ENCODE measurements around the gene KLHL3.
A peak's percentile ranks its signal among the peaks of the same experiment; 100 is the strongest.

The KLHL3 gene

DNA sequence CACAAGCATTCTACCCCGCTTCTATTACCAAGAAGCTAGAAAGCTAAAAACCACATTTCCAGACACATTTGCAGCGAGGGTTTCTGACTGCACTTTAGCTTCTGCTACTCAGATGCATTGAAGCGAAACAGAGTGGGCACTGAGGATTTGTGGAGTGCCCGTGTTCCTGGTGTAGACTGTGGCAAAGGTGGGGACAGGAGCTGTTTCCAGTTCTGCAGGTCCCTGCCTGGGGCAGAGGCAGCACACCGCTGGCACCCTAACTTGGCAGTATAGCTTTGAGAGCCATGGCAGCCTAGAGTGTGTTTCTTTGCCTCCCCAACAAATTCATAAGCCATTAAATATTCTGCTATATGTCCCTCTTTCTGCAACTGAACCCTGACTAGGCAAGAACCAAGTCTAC, 128.1 kb downstream of the KLHL3 start:
- no peak for DNase-seq

DNA sequence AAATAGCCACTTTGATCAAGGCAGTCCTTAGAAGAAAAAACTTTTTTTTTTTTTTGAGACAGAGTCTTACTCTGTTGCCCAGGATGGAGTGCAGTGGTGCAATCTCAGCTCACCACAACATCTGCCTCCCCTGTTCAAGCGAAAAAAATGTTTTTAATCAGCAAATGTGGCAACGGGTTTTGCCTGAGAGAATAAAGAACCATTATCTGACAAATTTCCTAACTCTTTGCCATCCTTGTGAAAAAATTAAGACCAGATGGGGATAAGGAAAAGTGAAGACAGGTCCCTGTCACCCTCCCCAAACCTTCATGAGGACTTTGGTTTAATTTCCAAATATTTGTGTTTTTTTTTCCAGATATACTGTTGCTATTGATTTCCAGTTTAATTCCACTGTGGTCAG, 129.5 kb downstream of the KLHL3 start:
- DNase-seq = no peak

DNA sequence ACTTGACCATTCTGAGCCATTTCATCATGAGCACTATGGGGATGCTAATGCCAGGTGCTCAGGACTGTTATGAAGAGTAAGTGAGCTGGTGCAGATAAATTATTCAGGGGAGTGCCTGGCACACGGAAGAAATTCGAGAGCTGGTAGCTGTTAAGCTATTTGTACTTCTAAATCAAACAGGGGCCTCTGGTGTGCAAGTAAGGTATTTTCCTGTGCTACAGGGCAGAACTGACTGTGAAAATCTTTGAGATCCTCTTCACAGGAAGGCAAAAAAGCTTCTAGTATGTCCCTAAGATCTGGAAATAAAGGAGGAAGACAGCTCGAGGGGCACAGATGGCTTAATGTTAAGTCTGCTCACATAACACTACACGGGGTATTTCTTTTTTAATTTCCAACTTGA, 130.5 kb downstream of the KLHL3 start:
- DNase-seq = no peak

DNA sequence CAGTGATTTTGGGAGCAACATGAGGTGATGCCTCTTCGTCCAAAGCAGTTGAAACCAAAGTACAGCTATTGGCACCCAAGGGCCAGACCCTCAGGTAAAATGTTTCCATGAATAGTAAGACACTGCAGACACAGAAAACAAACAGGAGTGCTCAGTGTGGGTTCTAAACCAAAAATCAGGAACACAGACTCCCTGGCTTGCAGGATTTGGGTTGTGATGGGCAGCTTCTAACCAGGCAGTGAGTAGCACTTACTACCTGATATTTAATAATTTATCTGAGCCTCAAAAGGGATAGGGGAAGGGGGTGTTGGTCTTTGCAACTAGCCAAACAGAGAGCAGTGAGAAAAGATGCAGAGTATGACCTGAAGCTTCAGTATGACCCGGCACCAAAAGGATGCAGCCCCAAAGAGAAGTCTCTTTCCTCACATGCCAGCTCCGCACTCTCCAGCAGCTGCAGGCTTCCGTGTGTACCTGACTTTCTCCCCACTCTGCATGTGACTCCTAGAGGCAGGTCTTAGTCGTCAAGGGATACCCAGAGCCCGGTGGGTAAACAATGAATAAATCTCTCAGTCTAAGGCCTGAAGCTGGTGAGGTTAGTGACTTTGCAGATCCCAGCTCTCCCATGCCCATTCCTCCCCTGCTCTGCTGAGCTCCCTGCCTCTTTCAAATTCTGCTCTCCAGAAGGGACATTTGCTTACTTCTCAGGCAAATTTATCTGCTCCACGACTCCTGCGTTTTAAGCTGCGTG, 131.4 kb downstream of the KLHL3 start:
- DNase-seq = no peak

DNA sequence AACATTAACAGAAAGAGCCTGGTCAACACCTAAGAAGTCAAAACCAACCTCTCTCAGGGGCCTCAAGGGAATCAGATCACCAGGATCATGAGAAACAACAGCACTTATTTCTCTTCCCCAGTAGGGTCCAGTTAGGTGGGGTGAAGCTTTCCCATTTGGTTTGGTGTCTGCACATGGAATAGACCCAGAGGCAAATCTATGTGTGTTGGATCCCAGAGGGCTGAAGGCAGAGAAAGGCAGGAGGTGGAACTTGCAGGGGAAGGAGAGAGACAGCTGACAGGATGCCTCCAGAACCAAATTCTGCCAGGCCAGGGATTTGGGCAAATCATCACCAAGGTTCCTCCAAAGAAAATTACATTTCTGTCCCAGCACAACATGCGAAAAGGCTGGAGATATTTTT, 132.0 kb downstream of the KLHL3 start:
- no peak for DNase-seq

DNA sequence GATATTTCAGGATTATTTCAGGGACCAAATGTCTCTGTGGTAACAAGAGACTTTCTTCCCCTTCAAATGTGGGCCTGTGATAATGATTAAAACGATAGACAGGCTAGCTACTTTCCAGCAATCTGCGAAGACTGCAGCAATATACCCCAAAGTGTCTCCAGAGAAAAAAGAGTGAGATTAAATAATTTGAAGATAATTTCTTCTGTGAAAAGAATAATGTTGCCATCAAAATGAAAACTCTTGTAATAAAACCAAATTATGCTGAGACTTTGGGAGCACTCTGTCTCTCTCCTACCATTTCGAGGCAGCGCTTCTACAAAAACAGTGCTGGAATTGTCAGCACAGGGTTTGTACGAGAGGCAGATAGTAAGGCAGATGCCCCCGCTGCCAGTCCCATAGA, 132.5 kb downstream of the KLHL3 start:
- DNase-seq = no peak

DNA sequence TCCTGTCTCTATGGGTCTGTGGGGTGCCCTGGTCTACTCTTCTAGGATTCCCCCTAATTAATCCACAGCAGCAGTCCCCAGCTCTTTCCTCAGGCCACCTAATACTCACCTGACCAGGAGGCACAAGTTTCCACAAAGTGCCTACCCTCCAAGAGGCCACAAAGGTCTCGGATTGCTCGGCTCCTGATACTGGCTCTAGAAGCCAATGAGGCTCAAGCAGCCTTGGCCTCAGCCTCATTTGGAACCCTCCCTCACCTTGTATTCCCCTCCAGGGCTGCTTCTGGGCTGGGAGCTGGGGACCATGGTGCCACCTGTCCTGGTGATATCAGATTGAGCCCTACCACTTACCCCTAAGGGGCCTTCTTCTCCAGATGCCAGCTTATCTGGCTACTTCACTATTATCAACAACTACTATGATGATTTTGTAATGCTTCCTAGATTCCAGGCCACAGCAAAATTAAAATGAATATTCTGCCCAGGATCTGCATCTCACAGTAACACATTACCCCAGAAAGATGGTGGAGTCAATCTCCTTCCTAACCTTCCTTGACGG, 133.1 kb downstream of the KLHL3 start:
- no peak for DNase-seq

DNA sequence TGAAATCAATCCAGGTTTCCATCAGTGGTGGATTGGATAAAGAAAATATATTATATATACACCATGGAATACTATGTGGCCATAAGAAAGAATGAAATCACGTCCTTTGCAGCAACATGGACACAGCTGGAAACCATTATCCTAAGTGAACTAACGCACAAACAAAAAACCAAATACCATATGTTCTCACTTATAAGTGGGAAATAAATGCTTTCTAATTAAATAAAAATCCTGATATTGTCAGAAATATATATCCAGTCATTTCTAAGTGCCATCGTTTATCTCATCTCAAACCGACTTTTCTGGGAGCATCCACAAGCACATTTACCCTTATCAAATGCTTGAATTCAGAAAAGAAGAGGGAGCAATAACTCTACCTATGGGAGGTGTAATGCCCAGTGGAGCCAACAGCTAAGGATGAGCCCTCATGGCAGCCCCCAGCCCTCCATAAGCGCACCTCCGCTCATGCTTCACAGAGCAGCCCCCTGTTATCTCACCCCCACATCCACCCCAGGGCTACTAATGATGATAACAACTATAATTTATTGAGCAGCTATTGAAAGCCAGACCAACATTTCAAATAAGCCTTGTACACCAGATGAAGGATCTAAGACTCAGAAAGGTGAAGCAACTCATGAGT, 135.0 kb downstream of the KLHL3 start:
- DNase-seq = no peak

DNA sequence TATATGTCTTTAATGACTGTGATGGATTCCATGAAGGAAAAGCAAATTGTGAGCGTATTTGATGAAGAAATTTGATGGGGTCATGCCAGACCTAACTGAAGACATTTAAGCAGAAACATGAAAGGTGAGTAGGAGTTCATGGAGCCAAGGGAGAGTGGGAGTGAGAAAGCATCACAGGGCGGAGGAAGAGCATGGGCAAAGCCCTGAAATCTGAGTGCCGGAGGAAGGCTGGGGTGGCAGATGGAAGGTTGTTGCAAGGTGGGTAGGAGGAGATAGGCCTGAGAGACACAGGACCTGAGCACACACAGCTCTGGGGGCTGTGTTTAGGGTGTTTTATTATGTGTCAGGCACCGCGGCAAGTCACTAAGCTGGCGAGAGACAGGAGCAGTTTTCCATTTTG, 136.4 kb downstream of the KLHL3 start:
- DNase-seq = no peak

DNA sequence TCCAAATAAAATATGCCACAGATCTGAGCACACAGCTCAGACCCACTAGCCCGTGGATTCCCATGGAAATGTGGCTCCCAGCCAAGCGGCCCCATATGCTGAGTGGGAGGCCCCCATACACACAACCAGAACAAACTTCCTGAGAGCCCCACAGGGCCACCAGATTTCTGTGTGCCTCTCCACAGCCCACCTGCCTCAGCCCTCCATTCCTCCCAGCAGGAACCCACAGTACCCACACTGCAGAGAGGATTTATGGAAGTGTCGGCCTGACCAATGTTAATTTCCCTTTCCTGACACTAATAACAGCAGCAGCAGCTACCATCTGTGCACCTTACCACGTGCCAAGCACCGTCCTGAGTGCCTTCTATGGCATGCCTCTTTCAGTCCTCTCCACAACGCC, 137.5 kb downstream of the KLHL3 start:
- DNase-seq = no peak

DNA sequence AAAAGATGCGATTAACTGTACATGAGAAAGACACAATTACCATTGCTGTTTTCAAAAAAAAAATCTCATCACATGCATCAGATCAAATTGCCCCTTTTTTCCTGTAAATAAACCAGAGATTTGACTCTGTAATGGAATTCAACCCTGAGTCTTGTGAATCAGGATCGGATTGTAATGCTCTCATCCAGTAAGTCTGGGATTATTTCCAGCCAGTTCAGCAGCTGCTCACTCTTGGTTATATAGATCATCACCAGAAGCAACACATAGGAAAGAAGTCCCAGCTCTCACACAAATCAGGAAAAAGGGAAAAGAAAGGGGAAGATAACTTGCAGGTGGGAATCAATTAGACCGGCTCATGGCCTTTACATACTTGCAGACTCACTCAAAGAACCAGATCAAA, 138.9 kb downstream of the KLHL3 start:
- DNase-seq = no peak

DNA sequence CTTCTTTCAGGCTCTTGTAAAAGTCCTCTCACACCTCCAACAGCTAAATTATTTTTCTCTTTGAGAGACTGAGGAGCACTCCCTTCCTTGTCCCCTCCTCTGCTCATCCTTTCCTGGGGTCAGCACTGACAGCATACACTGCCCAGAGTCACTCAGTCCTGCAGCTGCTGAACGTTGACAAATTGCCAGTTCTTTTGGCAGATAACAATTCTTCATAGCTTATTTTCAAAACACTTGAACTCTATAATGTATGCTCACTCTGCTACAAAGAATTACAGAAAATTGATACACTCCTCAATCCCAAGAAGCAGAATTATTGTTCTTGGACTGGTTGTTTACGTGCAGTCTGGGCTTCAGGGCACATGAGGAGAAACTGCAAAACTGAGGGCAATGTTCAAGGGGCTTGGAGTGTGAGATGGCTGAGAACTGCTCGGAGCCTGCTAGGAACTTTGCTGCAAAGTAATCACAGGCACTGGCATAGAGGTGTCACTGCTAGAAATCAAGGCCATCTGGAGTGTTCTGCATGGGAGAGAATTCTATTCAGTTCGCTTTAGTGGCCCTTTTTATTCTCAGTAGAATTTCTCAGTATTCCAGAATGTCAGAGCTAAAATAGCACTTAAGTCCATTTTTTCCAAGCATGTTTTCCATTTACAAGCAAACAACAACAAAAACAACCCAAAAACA, 140.4 kb downstream of the KLHL3 start:
- DNase-seq = no peak

DNA sequence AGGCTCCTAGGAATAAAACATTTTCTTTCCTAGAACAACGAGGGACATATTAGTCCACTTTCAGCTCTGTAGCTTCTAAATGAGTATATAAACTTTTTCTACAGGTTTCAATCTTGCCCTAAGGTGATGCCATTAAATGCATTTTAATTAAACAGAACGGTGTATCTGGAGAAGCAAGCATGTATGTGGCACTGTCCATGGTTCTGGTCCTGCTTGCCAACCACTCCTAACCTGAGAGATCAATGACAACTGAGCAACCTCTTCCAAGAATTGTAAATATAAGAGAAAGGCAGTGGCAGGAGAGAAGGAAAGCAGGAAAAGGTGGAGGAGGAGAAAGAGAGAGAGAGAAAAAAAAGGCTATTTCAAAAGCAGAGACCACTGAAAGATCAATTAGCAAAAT, 141.2 kb downstream of the KLHL3 start:
- DNase-seq = no peak

DNA sequence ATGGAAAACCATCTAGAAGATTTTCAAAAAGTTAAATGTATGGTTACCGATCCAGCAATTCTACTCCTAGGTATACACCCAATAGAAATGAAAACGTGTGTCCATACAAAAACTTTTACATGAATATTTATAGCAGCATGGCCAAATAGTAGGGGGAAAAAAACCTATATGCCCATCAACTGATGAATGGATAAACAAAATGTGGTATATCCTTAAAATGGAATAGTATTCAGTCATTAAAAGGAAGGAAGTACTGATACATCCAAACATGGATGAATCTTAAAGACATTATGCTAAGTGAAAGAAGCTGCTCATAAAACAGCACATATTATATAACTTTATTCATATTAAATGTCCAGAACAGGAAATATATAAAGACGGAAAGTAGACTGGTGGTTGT, 143.6 kb downstream of the KLHL3 start:
- DNase-seq = no peak

DNA sequence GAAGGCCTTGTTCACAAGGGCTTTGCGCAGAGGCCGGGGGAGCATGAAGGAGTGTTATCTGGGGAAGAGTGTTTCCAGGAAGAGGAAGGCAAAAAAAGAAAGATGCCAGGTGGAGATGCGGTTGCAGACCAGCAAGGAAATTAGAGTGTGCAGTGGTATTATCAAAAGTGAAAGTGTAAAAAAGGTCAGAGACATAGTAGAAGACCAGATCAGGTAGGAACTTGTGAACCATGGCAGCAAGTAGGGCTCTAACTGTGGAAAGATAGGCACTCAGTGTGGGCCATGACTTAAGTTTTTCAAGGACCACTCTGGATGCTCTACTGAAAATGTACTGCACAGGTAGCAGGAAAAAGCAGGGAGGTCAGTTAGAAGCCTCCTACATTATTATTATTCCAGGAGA, 146.7 kb downstream of the KLHL3 start:
- DNase-seq = no peak

DNA sequence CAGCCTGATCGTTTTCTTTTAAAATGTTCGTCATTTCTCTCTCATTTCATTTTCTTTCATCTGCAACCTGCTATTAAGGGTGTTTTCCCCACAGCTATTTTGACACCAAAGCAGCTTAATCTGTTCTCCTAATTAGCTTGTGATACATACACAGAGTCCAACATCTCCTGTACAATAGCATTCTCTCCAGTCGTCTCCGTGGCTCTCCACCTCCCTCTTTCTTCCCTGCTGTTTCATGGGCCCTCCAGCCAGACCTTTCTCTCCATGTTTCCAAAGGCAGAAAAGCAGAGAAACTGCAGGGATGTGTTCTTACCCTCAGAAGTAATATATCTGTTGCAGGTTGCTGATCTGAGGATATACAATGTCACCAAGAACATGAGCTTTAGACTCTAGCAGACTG, 148.0 kb downstream of the KLHL3 start:
- DNase-seq = no peak

DNA sequence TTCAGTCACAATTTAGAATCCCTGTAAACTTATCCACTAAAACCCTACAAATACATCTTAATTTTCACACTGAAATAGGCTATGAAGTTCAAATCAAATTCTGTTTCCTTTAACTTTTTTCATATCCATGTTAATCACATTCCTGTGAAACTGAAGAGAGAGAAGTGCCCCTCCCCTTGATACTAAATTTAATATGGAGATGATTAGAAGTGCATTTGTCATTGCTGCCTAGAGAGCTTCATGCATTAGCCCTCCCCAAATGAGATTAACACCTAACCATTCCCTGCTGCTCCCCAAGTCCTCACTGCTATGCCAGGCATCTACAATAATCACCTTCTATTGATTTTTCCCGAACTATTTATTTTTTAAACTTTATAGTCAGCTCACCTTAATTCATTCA, 151.6 kb downstream of the KLHL3 start:
- no peak for DNase-seq

DNA sequence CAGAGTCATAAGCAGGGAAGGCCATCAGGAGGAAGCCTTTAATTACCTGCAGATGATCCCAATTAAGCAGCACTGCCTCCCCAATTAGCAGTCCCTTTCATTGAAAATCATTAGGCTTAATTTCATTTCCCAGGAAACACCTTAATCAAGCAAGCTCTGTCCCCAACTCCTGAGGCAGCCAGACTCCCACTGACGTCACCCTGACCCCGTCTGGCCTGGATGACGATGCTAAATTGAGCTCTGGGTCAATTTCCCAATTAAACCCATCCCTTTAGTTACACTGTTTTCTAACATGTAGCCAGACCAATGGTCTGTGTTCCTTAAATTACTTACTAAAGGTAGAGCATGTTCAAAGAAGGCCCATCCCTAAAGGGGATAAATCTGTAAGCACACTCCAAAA, 152.8 kb downstream of the KLHL3 start:
- no peak for DNase-seq

DNA sequence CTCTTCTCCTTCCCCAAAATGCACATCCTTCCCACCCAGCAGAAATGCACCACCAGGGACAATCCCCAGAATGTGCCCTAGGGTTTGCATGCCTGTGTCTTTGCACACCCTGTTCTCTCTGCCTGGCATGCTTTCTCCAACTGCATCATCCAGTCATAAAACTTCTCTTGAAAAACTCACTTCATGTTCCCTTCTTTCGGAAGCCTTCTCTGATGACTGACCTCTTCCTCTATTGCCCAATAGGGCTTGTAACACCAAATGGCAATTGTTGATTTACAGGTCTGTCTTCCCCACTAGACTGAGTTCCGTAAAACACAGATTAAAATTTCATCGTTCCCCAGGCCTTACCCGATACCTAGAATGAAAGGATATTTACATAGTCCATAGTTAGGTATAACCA, 153.7 kb downstream of the KLHL3 start:
- peak; percentile 73 to 79 for DNase-seq

DNA sequence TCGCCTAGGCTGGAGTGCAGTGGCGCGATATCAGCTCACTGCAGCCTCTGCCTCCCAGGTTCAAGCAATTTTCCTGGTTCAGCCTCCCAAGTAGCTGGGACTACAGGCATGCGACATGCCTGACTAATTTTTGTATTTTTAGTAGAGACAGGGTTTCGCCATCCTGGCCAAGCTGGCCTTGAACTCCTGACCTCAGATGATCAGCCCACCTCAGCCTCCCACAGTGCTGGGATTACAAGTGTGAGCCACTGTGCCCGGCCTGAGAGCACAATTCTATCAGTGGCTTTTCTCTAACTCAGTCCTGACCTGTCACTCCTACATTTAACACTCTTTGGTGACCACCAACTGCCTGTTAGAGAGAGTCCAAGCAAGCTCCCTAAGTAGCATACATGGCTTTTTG, 154.1 kb downstream of the KLHL3 start:
- peak; percentile 46 to 74 for DNase-seq

DNA sequence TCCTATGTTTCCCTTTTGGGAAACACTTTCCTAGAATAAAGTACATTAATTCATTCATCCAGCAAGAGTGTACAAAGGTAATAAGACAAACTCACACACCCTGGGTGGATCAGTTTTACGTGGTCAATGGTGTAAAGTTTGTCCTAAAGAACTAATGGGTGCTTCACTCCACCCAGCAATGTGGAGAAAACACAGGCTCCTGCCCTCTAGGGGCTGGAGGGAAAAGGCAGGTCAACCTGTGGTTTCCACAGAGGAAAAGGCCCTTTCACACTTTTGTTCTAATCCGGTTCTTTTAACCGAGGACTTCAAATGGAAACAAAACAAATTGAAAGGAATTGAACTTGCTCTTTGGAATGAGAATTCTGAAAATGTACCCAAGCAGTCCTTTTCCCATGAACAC, 155.9 kb downstream of the KLHL3 start:
- DNase-seq = peak in 1 of 2 donors; percentile 6

DNA sequence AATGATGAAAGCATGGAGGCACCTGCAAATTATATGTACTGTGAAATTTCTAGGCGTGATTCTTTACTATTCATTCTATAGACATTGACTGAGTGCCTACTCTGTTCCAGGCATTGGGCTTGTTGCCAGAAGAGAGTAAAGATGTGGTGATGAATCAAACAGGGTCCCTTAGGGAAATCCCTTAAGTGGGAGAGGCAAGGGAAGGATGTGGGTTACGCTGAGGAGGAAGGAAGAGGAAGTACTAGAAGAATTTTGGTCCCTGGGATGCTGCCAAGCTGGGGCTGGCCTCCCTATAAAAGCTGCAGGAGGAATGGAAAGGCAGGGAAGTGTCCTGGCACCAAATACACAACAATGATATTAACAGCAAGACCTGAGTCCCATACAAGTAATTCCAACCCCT, 160.0 kb downstream of the KLHL3 start:
- DNase-seq = peak; percentile 47 to 50

DNA sequence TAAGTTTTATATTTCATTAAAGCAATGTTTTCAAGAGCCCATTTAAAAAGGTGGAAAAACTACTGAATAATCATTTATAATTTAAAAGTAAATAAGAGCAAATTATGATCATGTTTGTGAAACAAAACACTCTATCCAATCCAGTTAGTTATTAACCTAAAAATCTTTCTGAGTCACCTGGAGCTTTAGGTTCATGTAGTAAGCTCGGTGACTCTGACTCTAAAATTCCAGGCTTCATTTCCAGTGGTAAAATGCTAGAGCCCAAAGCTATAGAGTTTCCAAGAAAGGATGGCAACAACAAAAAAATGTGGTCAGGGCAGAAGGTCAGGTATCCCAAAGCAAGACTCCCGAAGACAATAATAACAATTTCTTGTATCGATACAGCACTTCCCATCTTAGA, 160.7 kb downstream of the KLHL3 start:
- DNase-seq = no peak

DNA sequence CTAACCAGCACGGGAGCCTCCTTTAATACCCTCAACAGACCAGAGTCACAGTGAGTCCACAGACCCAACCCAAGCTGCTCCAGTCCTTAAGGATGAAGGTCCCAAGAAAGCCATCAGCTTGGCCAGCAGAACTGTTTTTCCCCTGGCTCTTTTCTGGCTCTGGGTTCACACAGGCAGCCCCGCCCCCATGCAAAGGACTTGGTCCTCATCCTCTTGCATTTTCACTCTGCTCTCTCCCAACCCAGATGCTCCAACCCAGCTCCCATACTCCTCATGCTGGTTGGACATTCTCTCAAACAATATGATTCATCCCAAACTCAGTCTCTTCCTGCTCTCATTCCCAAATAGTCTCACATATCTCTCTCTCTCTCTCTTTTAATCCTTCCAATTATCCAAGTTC, 162.5 kb downstream of the KLHL3 start:
- DNase-seq = no peak
